Effector memory CD8-positive, alpha-beta T cell (primary cell): Measurements from ENCODE around the gene RND3.

ENCODE experiments used
- ATAC-seq: fragments of 150-1000 bp; cut with Tn5 transposase; replicated peaks from 2 replicates; pipeline ENCODE4 v1.10.0; 2021; ENCODE audit warnings: mild to moderate bottlenecking, moderate library complexity
- DNase-seq, 3 experiments: peaks; one replicate each; pipeline ENCODE4 v3.0.0; 2021
- H3K27ac Mint-ChIP-seq, 2 donors: one replicate each; pipeline ENCODE4 v1.8.0; 2022; ENCODE audit warnings: mild to moderate bottlenecking in 2 of 2, mixed read lengths in 2 of 2, moderate library complexity in 2 of 2
- H3K27me3 Mint-ChIP-seq, 2 donors: one replicate each; pipeline ENCODE4 v1.8.0; 2022; ENCODE audit warnings: mixed read lengths in 2 of 2
- H3K36me3 Mint-ChIP-seq: one replicate; pipeline ENCODE4 v1.8.0; 2022; ENCODE audit warnings: mild to moderate bottlenecking, moderate library complexity, mixed read lengths; ENCODE audit not compliant: insufficient read depth
- H3K4me1 Mint-ChIP-seq, 2 donors: one replicate each; pipeline ENCODE4 v1.8.0; 2022; ENCODE audit warnings: low read depth in 2 of 2, mixed read lengths in 2 of 2
- H3K4me3 Mint-ChIP-seq, 2 donors: one replicate each; pipeline ENCODE4 v1.8.0; 2022; ENCODE audit warnings: mild to moderate bottlenecking in 2 of 2, mixed read lengths in 2 of 2, moderate library complexity in 2 of 2
- H3K9me3 Mint-ChIP-seq, 2 donors: one replicate each; pipeline ENCODE4 v1.8.0; 2022; ENCODE audit warnings: mixed read lengths in 2 of 2

RND3 gene

DNA sequence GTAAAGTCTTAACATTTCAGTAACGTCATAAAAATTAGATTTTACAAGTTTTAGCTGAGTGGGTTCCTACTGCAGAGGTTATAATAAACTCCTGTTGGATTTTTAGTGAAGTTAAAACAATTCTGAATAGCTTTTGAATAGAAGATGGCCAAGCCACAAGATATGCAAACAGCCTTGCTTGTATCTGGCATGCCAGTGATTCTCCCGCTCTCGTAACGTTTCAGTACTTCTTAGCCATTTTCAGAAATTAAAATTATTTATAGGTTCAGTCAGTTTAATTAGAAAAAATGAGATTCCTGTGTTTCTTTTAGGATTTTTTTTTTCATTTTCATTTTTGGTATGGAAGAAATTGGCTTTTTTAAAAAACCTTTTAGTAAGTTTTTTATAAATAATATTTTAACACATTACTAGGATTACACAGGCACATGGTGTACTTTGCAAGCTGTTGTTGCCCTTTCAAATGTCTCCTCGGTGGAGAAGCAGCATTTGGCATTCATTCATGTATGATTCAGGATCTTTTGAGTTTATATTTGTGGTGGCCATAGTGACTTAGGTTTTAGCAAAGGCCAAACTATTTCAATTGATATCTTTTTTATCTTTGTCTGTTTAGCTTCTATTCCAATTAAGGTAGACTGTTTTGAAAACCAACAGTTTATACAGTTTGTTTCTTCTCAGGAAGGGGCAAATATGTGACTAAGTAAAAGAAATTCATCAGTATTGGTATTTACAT, 30.6 kb upstream of the RND3 start:
- Mint-ChIP-seq H3K27me3 (no peaks in the 10 kb centered on the region), H3K4me3 (no peak overlapping the region)

DNA sequence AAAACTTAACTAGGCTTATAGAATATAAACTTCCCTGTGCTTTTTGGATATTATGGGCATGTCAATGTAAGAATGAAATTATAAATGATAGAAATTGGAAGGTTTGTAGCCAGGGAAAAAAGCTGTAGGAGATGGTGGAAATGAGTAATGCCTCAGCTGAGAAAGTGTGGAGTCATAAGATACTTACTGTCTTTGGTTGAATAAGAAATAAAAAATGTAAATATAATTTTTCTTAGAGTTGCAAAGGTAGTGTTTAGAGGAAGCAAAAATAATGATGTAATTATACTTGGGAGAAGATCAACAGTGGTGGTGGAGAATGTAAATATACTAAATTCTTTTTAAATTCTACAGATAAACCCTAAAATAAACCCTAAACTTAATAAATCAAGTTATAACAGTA, 26.2 kb upstream of the RND3 start:
- Mint-ChIP-seq H3K27ac (no peak overlapping the region), H3K27me3 (no peaks in the 10 kb centered on the region), H3K36me3 (no peaks in the 10 kb centered on the region), H3K9me3 (peaks cover 0 to 3% of the 10 kb centered on the region in 2 donors), H3K4me3 (no peak overlapping the region), H3K4me1 (no peaks in the 10 kb centered on the region)
- ATAC-seq: no peak
- no peak for DNase-seq

More for the DNA sequence above, 30.6 kb upstream of the RND3 start:
- H3K36me3 Mint-ChIP-seq: peaks cover 4% of the 10 kb centered on the region
- no peak overlapping the region for H3K27ac Mint-ChIP-seq
- H3K9me3 Mint-ChIP-seq: peaks cover 11 to 22% of the 10 kb centered on the region in 2 donors
- no peaks in the 10 kb centered on the region for H3K4me1 Mint-ChIP-seq
- ATAC-seq (no peak), DNase-seq (no peak)

- ATAC-seq: no peak
- Mint-ChIP-seq H3K27ac (no peak overlapping the region), H3K4me3 (no peak overlapping the region), H3K36me3 (no peaks in the 10 kb centered on the region), H3K9me3 (peaks cover 0 to 5% of the 10 kb centered on the region in 2 donors), H3K27me3 (no peaks in the 10 kb centered on the region), H3K4me1 (no peaks in the 10 kb centered on the region)
- no peak for DNase-seq
Observed at GRCh38 chr2:150508497-150509137, 21.1 kb upstream of the RND3 start.

DNA sequence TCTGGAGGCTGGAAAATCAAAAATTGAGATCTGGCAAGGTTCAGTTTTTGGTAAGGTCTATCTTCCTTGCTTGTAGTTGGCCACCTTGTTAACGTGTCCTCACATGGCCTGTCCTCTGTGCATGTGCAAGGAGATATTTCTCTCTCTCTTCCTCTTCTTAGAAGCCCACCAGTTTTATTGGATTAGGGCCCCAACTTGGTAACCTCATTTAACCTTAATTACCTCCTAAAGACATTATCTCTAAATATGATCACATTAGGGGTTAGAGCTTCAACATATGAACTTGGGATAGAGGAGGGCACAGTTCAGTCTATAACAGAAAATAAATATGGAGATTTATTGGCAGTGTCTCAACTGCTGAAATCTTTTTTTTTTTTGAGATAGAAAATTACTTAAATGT, 19.6 kb upstream of the RND3 start:
- ATAC-seq (no peak), DNase-seq (no peak)
- Mint-ChIP-seq H3K27ac (no peak overlapping the region), H3K4me1 (no peaks in the 10 kb centered on the region), H3K9me3 (peaks cover 0 to 2% of the 10 kb centered on the region in 2 donors), H3K36me3 (no peaks in the 10 kb centered on the region), H3K27me3 (no peaks in the 10 kb centered on the region), H3K4me3 (no peak overlapping the region)

DNA sequence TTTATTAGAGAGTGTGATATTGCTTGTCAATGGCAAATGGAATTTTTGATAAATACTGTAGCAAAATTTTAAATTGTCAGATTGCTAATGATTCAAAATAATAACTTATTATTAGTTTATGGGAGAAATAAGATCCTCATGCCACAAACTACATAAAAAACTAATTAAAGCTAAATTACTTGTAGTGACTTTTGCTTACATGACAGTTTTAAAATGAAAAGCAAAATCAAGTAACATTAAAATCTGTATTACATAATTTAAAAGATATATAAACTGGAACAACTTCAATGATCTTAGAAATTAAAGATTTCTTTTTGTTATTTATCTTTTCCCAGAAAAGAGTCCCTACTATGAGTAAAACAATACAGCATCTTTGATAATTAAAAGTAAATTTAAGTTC, 17.7 kb upstream of the RND3 start:
- Mint-ChIP-seq H3K36me3 (no peaks in the 10 kb centered on the region), H3K4me3 (no peak overlapping the region), H3K27me3 (no peaks in the 10 kb centered on the region), H3K27ac (no peak overlapping the region), H3K9me3 (peaks cover 0 to 2% of the 10 kb centered on the region in 2 donors), H3K4me1 (no peaks in the 10 kb centered on the region)
- DNase-seq (no peak), ATAC-seq (no peak)

GRCh38 chr2:150495993-150496627, 8.6 kb upstream of the RND3 start:
- Mint-ChIP-seq H3K4me3 (no peak overlapping the region), H3K36me3 (no peaks in the 10 kb centered on the region), H3K27me3 (no peaks in the 10 kb centered on the region), H3K27ac (no peak overlapping the region), H3K4me1 (no peaks in the 10 kb centered on the region), H3K9me3 (no peaks in the 10 kb centered on the region)
- ATAC-seq (no peak), DNase-seq (no peak)

GRCh38 chr2:150495001-150495400, 7.5 kb upstream of the RND3 start:
- no peaks in the 10 kb centered on the region for H3K36me3 Mint-ChIP-seq
- ATAC-seq (no peak), DNase-seq (no peak)
- H3K4me1 Mint-ChIP-seq: no peaks in the 10 kb centered on the region
- H3K9me3 Mint-ChIP-seq: no peaks in the 10 kb centered on the region
- no peak overlapping the region for H3K27ac Mint-ChIP-seq
- H3K27me3 Mint-ChIP-seq: peaks cover 0 to 6% of the 10 kb centered on the region in 2 donors
- no peak overlapping the region for H3K4me3 Mint-ChIP-seq

GRCh38 chr2:150494234-150494945, 6.9 kb upstream of the RND3 start:
- Mint-ChIP-seq H3K4me3 (no peak overlapping the region), H3K9me3 (no peaks in the 10 kb centered on the region), H3K27me3 (peaks cover 0 to 9% of the 10 kb centered on the region in 2 donors), H3K27ac (no peak overlapping the region), H3K36me3 (no peaks in the 10 kb centered on the region), H3K4me1 (no peaks in the 10 kb centered on the region)
- DNase-seq (no peak), ATAC-seq (no peak)

DNA sequence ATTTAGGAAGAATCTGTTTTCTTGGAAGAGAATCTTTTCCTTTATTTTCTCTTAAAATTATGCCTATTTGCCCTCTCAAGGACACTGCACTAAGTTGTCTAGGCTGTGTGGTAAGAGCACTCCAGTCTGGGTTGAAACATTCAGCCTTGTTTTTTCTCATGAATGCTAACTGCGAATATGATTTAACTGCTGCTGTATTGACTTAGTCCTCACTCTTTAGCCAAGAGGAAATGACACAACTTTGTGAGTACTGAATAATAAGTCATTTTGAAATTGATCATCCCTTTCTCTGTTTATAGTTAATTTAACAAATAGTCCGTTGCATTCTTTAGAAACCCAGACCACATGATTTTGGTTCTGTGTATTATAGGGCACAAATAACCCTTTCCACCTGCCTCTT, 4.5 kb upstream of the RND3 start:
- DNase-seq (no peak), ATAC-seq (no peak)
- Mint-ChIP-seq H3K27me3 (peaks cover 7 to 30% of the 10 kb centered on the region in 2 donors), H3K9me3 (no peaks in the 10 kb centered on the region), H3K4me3 (no peak overlapping the region), H3K4me1 (peaks cover 3 to 4% of the 10 kb centered on the region in 2 donors), H3K27ac (no peak overlapping the region), H3K36me3 (no peaks in the 10 kb centered on the region)

GRCh38 chr2:150491430-150491829, 4.0 kb upstream of the RND3 start:
- ATAC-seq: no peak
- H3K4me3 Mint-ChIP-seq: no peak overlapping the region
- peaks cover 12 to 35% of the 10 kb centered on the region in 2 donors for H3K27me3 Mint-ChIP-seq
- H3K9me3 Mint-ChIP-seq: peaks cover 0 to 5% of the 10 kb centered on the region in 2 donors
- H3K4me1 Mint-ChIP-seq: peaks cover 7 to 8% of the 10 kb centered on the region in 2 donors
- H3K27ac Mint-ChIP-seq: no peak overlapping the region
- no peak for DNase-seq
- no peaks in the 10 kb centered on the region for H3K36me3 Mint-ChIP-seq

DNA sequence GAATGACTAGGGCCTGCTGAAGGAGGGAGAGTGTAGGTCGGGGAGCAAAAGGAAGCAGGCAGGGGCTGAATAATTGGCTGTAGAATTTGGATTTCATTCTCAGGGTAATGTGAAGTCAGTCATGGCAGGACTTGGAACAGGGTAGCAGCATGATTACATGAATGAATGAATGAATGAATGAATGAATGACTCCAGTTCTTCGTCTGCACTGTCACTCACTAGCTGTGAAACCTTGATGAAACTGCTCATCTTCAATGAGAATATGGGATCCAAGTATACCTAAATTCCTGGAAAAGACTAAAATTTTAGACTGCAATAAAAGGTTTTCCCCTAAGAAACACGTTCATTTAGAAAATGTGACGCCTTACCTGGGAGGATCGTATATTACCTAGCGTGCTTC, 3.0 kb upstream of the RND3 start:
- H3K27ac Mint-ChIP-seq: no peak overlapping the region
- ATAC-seq (no peak), DNase-seq (no peak)
- no peaks in the 10 kb centered on the region for H3K36me3 Mint-ChIP-seq
- H3K27me3 Mint-ChIP-seq: peaks cover 22 to 45% of the 10 kb centered on the region in 2 donors
- H3K4me3 Mint-ChIP-seq: no peak overlapping the region
- peaks cover 0 to 7% of the 10 kb centered on the region in 2 donors for H3K9me3 Mint-ChIP-seq
- H3K4me1 Mint-ChIP-seq: peaks cover 9 to 13% of the 10 kb centered on the region in 2 donors

- Mint-ChIP-seq H3K27me3 (peaks cover 26 to 58% of the 10 kb centered on the region in 2 donors), H3K27ac (no peak overlapping the region), H3K4me3 (peak overlapping the region in 1 of 2 donors; percentile 33), H3K4me1 (peaks cover 9 to 13% of the 10 kb centered on the region in 2 donors), H3K9me3 (peaks cover 0 to 7% of the 10 kb centered on the region in 2 donors), H3K36me3 (no peaks in the 10 kb centered on the region)
- ATAC-seq (no peak), DNase-seq (no peak)
Observed at GRCh38 chr2:150486539-150487484, 655 bp downstream of the RND3 start.
